Endothelial cell of umbilical vein (primary cell): ENCODE measurements around the gene PPP4R4. TPM values are rescaled to one million over a fixed set of nuclear protein-coding genes. Genes with fewer than 3 reads are reported as not detected.

Source experiments
- BruUV-seq: library from RNA; stranded (reverse); fragments of 400-500 nt; replicated peaks from 2 replicates; lab custom pipeline; 2021; lab: Mats Ljungman, UMichigan
- CTCF ChIA-PET: fragments of 300-600, 350-600 bp; sonication (Branson Sonifier 250); formaldehyde crosslinking; loops from one replicate; lab custom pipeline; 2021; ENCODE audit warnings: antibody characterized with exemption, inconsistent platforms; lab: Charles Lee
- POLR2A ChIA-PET: fragments of 300-600, 350-600 bp; sonication (Branson Sonifier 250); formaldehyde crosslinking; loops from one replicate; lab custom pipeline; 2021; ENCODE audit warnings: antibody characterized with exemption, inconsistent platforms; lab: Charles Lee
- DNase-seq: peaks from one replicate; pipeline ENCODE4 v3.0.0-alpha.2; 2011; ENCODE audit warnings: low read depth, low spot score
- FAIRE-seq: peaks from 2 replicates; lab custom pipeline; 2011; peaks lifted over from hg19 to GRCh38; lab: Jason Lieb, UNC
- H2AFZ ChIP-seq: 2 replicates; pipeline ENCODE4 v1.6.0; 2012; ENCODE audit warnings: low read depth, low read length, control low read depth, inconsistent platforms
- H3K27ac ChIP-seq: 2 replicates; pipeline ENCODE4 v1.5.1; 2011; ENCODE audit warnings: low read depth, mild to moderate bottlenecking, control low read depth, low read length, moderate library complexity; ENCODE audit not compliant: insufficient read depth
- H3K27me3 ChIP-seq, 2 experiments: 2 replicates each; pipeline versions ENCODE4 v1.6.0 to v1.6.1; 2011; ENCODE audit warnings: low read length in 2 of 2, mixed read lengths in 1 of 2; ENCODE audit not compliant: control insufficient read depth in 2 of 2, insufficient read depth in 2 of 2
- H3K36me3 ChIP-seq, 2 experiments: 2 replicates in 1 of 2; 3 replicates in 1 of 2; pipeline ENCODE4 v1.5.1; 2011; ENCODE audit warnings: low read length in 2 of 2, mild to moderate bottlenecking in 1 of 2, moderate library complexity in 1 of 2; ENCODE audit not compliant: control insufficient read depth in 2 of 2, insufficient read depth in 2 of 2; ENCODE audit errors: extremely low read depth in 1 of 2
- H3K4me1 ChIP-seq: 3 replicates; pipeline ENCODE4 v1.5.1; 2011; ENCODE audit warnings: mild to moderate bottlenecking, low read length; ENCODE audit not compliant: control insufficient read depth, insufficient read depth; ENCODE audit errors: extremely low read depth
- H3K4me2 ChIP-seq: 2 replicates; pipeline ENCODE4 v1.6.1; 2011; ENCODE audit warnings: low read length, control low read depth, mixed read lengths; ENCODE audit not compliant: insufficient read depth
- H3K4me3 ChIP-seq, 3 experiments: fragments of 200-600 bp in 1 of 3; sonication (generic), shearing (Covaris generic) in 1 of 3; replicated peaks in 1 of 3; 2 replicates each; pipeline ENCODE4 v1.5.1; 2011 to 2016; ENCODE audit warnings: control low read depth in 3 of 3, low read length in 3 of 3, mild to moderate bottlenecking in 2 of 3, inconsistent platforms in 1 of 3, low read depth in 1 of 3, moderate library complexity in 1 of 3; ENCODE audit not compliant: insufficient read depth in 1 of 3
- H3K79me2 ChIP-seq: 2 replicates; pipeline ENCODE4 v1.6.0; 2012; ENCODE audit warnings: low read length, inconsistent platforms; ENCODE audit not compliant: control insufficient read depth, insufficient read depth
- H3K9ac ChIP-seq: replicated peaks from 2 replicates; pipeline ENCODE3; 2011; ENCODE audit warnings: low read length, control low read depth; ENCODE audit not compliant: insufficient read depth; ENCODE audit errors: extremely low read depth
- H3K9me1 ChIP-seq: replicated peaks from 3 replicates; pipeline ENCODE4 v1.6.0; 2011; ENCODE audit warnings: mild to moderate bottlenecking, low read length; ENCODE audit not compliant: control insufficient read depth, insufficient read depth; ENCODE audit errors: extremely low read depth
- H3K9me3 ChIP-seq: replicated peaks from 2 replicates; pipeline ENCODE4 v1.5.1; 2012; ENCODE audit warnings: low read length, inconsistent platforms; ENCODE audit not compliant: control insufficient read depth, insufficient read depth
- H4K20me1 ChIP-seq: replicated peaks from 2 replicates; pipeline ENCODE3; 2011; ENCODE audit warnings: mild to moderate bottlenecking, low read length; ENCODE audit not compliant: control insufficient read depth, insufficient read depth; ENCODE audit errors: extremely low read depth
- CTCF ChIP-seq, 2 donors: IDR thresholded peaks; 1 replicate in 1 of 2; 2 replicates in 1 of 2; pipeline ENCODE4 v1.5.1; 2011; ENCODE audit warnings: low read length in 2 of 2, mild to moderate bottlenecking in 2 of 2, moderate library complexity in 2 of 2, control low read depth in 1 of 2, inconsistent platforms in 1 of 2, low read depth in 1 of 2; ENCODE audit not compliant: insufficient read depth in 1 of 2; ENCODE audit errors: extremely low read depth in 1 of 2
- EZH2 ChIP-seq: IDR thresholded peaks from 2 replicates; pipeline ENCODE4 v1.6.1; 2012; ENCODE audit warnings: borderline replicate concordance, low read depth, mild to moderate bottlenecking, moderate library complexity, low read length, inconsistent platforms; ENCODE audit not compliant: severe bottlenecking
- FOS ChIP-seq: IDR thresholded peaks from 2 replicates; pipeline ENCODE4 v1.6.1; 2011; ENCODE audit warnings: mild to moderate bottlenecking, low read length, moderate library complexity, borderline replicate concordance; ENCODE audit not compliant: insufficient read depth
- GATA2 ChIP-seq: IDR thresholded peaks from 2 replicates; pipeline ENCODE4 v1.7.0; 2011; ENCODE audit warnings: low read depth, mild to moderate bottlenecking, moderate library complexity, mixed read lengths, low read length; ENCODE audit not compliant: insufficient read length, insufficient read depth
- JUN ChIP-seq: IDR thresholded peaks from 2 replicates; pipeline ENCODE4 v1.6.1; 2011; ENCODE audit warnings: borderline replicate concordance, low read depth; ENCODE audit not compliant: insufficient read length, insufficient read depth
- MAX ChIP-seq: IDR thresholded peaks from 2 replicates; pipeline ENCODE4 v1.6.1; 2011; ENCODE audit not compliant: insufficient read depth, insufficient read length
- MYC ChIP-seq: IDR thresholded peaks from one replicate; pipeline ENCODE4 v1.6.1; 2011; ENCODE audit warnings: mild to moderate bottlenecking, low read depth, low read length
- POLR2A ChIP-seq: IDR thresholded peaks from 2 replicates; pipeline ENCODE4 v1.6.1; 2012; ENCODE audit warnings: low read depth, mild to moderate bottlenecking, control low read depth, low read length
- POLR2AphosphoS5 ChIP-seq: IDR thresholded peaks from 2 replicates; pipeline ENCODE4 v1.6.1; 2012; ENCODE audit warnings: low read depth, mild to moderate bottlenecking, control low read depth, low read length, moderate library complexity; ENCODE audit not compliant: insufficient read depth
- dilution Hi-C: fragments of 300-500 bp; cut with MboI; formaldehyde crosslinking; loops from one replicate; pipeline ENCODE4 v1.15.0; 2019; ENCODE audit warnings: low sequenced_read_pairs; ENCODE audit not compliant: extremely low pct_ligation_motif_present
- intact Hi-C: fragments of 100-400 bp; cut with micrococcal nuclease; formaldehyde crosslinking; loops from one replicate; pipeline ENCODE4 v1.10.0; 2022
- polyA plus RNA-seq, 4 experiments: library from polyadenylated mRNA; depleted of rRNA in 3 of 4; stranded (reverse) in 3 of 4; unstranded in 1 of 4; fragments of >200 nt; gene quantifications; 2 replicates each; pipeline versions ENCODE4 v1.2.1 to v1.2.3, GENCODE V29; 2011 to 2012; ENCODE audit warnings: missing spikeins in 1 of 4
- total RNA-seq: library from RNA; stranded (reverse); gene quantifications from 2 replicates; pipeline ENCODE4 v1.2.3, GENCODE V29; 2021

PPP4R4 gene
- total and polyA plus RNA-seq, 2 donors (not counting 3 experiments of a cell fraction or from before 2014, with no cell fraction given) = not detected

DNA sequence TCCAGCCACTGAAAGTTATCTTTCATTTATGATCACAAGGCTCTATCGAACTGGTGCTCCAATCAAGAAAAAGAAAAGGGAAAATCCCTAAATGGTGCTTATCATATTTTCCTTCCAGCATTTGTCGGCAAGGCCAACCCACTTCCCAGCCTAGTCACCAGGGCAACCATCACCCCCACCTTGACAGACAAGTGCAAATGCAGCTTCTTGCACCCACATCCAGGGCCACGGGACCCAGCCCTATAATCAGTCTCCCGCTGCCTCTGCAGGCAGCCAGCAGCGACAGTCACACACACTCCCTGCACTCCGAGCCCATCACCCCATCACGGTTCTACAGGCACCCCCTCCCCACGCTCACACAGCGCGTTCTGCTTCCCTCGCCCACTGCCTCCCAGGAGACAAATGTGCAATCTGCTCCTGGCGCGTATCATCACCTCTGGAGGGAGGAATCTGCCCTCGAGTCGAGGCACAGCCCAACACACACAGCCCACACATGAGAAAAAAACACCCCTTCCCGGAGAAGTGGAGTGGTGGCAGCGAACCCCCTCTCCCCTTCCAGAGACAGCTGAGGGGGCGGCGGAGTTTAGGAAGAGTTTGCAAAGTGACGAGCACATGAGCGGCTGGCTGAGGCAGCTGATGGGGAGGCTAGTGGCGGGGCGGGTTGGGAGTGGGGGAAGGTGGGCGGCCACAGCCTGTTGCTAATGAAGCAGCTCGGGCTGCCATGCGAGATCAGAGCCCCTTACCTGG is 9.3 kb upstream of the PPP4R4 start:
- ChIA-PET POLR2A (no interaction called here), CTCF (interaction anchor here (0.6 kb wide), 1 partner anchor 191 kb away, joined by 4 read pairs; no protein-coding TSS in a partner anchor)
- no peak overlapping the region for H3K4me2 ChIP-seq
- H3K36me3 ChIP-seq = no peaks in the 10 kb centered on the region
- DNase-seq (no peak), FAIRE-seq (no peak)
- no TSS peak for BruUV-seq
- dilution Hi-C loops = no loop called here
- H3K4me3 ChIP-seq = no peak overlapping the region
- peaks cover 6 to 8% of the 10 kb centered on the region in 2 experiments for H3K27me3 ChIP-seq
- no peaks in the 10 kb centered on the region for H4K20me1 ChIP-seq
- no peak overlapping the region for H3K27ac ChIP-seq
- H3K9ac ChIP-seq = no peak overlapping the region
- H2AFZ ChIP-seq = no peak overlapping the region
- no peaks in the 10 kb centered on the region for H3K4me1 ChIP-seq
- intact Hi-C loops = no loop called here
- no peaks in the 10 kb centered on the region for H3K9me1 ChIP-seq
- H3K79me2 ChIP-seq = no peaks in the 10 kb centered on the region
- H3K9me3 ChIP-seq = no peaks in the 10 kb centered on the region
- TF ChIP-seq EZH2 (no peak), MYC (no peak), POLR2AphosphoS5 (no peak), FOS (no peak), MAX (no peak), CTCF (IDR thresholded peaks at IDR 0.05; ENCODE audit: extremely low read depth in 1 of 2, insufficient read depth in 1 of 2, low read depth in 1 of 2, low read length in 2 of 2) (no peak), POLR2A (no peak), JUN (no peak), GATA2 (no peak)
